Measurements from ENCODE around the gene PRL.

GRCh38 chr6:22334778-22335177 lies 37.9 kb upstream of the PRL start:
- TF ChIP-seq CTCF (IDR thresholded peaks at IDR 0.05) = no peak
- no peak for TF ChIP-seq POLR2A (IDR thresholded peaks at IDR 0.05)

Measured in body of pancreas (tissue), 4 donors.